HUES64 (cell line): Measurements from ENCODE around the gene CDCA8.
"Not testable (repeated sequence)": the region's sequence is repeated elsewhere in the genome, so short reads cannot be mapped to it uniquely, and the experiment has no call there.

ENCODE experiments used
- H3K27ac ChIP-seq: 2 replicates; pipeline ENCODE4 v1.7.0; 2013; ENCODE audit warnings: low read depth, low read length, inconsistent platforms
- H3K27me3 ChIP-seq: 2 replicates; pipeline ENCODE4 v1.6.1; 2013; ENCODE audit warnings: mild to moderate bottlenecking, low read length; ENCODE audit not compliant: insufficient read depth
- H3K36me3 ChIP-seq: 2 replicates; pipeline ENCODE4 v1.6.1; 2013; ENCODE audit warnings: mild to moderate bottlenecking, low read length; ENCODE audit not compliant: insufficient read depth
- H3K4me1 ChIP-seq: 2 replicates; pipeline ENCODE4 v1.6.1; 2013; ENCODE audit warnings: mild to moderate bottlenecking, low read length, moderate library complexity; ENCODE audit not compliant: insufficient read depth
- H3K4me3 ChIP-seq: 2 replicates; pipeline ENCODE4 v1.5.1; 2013; ENCODE audit warnings: mild to moderate bottlenecking, low read length, moderate library complexity
- H3K9ac ChIP-seq: 2 replicates; pipeline ENCODE4 v1.6.1; 2013; ENCODE audit warnings: mild to moderate bottlenecking, low read depth, low read length
- H3K9me3 ChIP-seq: 2 replicates; pipeline ENCODE4 v1.6.1; 2013; ENCODE audit warnings: low read depth, low read length; ENCODE audit not compliant: insufficient read depth
- WGBS: fragments of 150-250, 120-280 bp; methylation state at CpG from one replicate; pipeline ENCODE4 v1.1.7; 2013; ENCODE audit warnings: missing lambda C conversion rate; 5-methylcytosine and 5-hydroxymethylcytosine counted together

Gene CDCA8

DNA sequence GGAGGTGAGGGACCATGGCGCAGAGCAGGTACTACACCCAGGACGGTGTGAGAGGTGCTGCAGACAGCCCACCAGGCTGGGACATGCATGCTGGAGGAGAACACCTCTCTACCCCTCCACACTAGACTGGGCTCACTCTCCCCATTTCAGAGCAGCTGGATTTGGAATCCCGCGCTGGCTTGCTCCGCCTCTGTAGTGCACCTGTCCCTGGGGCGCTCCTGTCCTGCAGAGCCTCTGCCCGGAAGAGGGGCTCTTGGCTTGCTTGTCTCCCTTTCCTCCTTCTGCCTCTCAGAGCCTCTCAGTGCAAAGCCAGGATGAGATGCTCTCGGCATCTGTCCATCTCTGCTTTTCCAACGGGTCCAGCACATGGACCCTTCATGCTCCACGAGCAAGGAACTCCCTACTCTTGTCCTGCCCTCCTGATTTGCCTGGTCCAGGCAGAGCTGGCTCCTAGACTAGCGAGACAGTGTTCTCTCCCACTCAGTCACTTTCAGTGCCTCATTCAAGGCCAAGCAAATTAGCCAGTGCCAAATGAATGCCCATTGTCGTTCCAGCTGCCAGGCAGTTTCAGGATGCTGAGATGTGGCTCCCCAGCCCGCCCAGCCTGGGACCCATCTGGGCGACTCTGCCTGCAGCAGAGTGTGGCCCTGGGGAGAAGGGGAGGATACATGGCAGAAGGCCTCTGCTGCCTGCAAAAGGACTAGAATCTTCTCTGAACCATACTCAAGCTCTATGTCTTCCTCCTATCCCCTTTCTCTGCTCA, 33.7 kb downstream of the CDCA8 start:
- H3K9ac ChIP-seq: no peak overlapping the region
- no peaks in the 10 kb centered on the region for H3K9me3 ChIP-seq
- H3K4me1 ChIP-seq: peaks cover 9% of the 10 kb centered on the region
- no peak overlapping the region for H3K27ac ChIP-seq
- H3K4me3 ChIP-seq: no peak overlapping the region
- peaks cover 10% of the 10 kb centered on the region; the same call in 1 of the 2 replicates for H3K27me3 ChIP-seq
- H3K36me3 ChIP-seq: no peaks in the 10 kb centered on the region
- 87% methylated on average over 14 of the region's 14 CpGs for WGBS

- Histone ChIP-seq H3K9me3 (no peaks in the 10 kb centered on the region), H3K27ac (no peak overlapping the region), H3K36me3 (no peaks in the 10 kb centered on the region), H3K27me3 (peaks cover 10% of the 10 kb centered on the region; the same call in 1 of the 2 replicates), H3K4me3 (no peak overlapping the region), H3K9ac (no peak overlapping the region), H3K4me1 (peaks cover 9% of the 10 kb centered on the region)
- 88% methylated on average over 15 of the region's 15 CpGs for WGBS
Observed at GRCh38 chr1:37726751-37727585, 34.7 kb downstream of the CDCA8 start.

GRCh38 chr1:37728416-37728815, 36.1 kb downstream of the CDCA8 start:
- H3K27me3 ChIP-seq: peaks cover 11% of the 10 kb centered on the region; the same call in 1 of the 2 replicates
- H3K9ac ChIP-seq: no peak overlapping the region
- H3K9me3 ChIP-seq: no peaks in the 10 kb centered on the region
- 84% methylated on average over 4 of the region's 4 CpGs for WGBS
- H3K4me3 ChIP-seq: no peak overlapping the region
- H3K36me3 ChIP-seq: no peaks in the 10 kb centered on the region
- peaks cover 6% of the 10 kb centered on the region for H3K4me1 ChIP-seq
- no peak overlapping the region for H3K27ac ChIP-seq

DNA sequence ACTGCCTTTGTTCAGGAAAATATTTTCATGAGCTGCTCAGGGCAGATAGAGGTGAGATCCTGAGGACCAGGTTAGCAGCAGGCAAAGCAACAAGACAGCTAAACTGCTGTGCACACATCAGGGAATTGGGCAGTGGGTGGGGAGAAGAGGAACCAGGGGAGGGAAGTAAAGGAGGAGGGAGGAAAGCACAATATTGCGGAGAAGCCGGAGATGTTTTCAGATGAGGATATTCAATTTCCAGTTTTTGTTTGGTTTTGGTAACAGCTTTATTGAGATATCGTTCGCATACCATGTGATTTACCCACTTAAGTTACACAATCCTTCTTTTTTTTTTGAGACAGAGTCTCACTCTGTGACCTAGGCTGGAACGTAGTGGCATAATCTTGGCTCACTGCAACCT, 38.1 kb downstream of the CDCA8 start:
- Histone ChIP-seq H3K27ac (no peak overlapping the region), H3K9me3 (no peaks in the 10 kb centered on the region), H3K4me3 (no peak overlapping the region), H3K4me1 (no peaks in the 10 kb centered on the region), H3K36me3 (no peaks in the 10 kb centered on the region), H3K9ac (no peak overlapping the region), H3K27me3 (peaks cover 28% of the 10 kb centered on the region)
- 91% methylated on average over 5 of the region's 5 CpGs for WGBS

- Histone ChIP-seq H3K9ac (no peak overlapping the region), H3K27me3 (peaks cover 28% of the 10 kb centered on the region), H3K4me1 (no peaks in the 10 kb centered on the region), H3K36me3 (no peaks in the 10 kb centered on the region), H3K27ac (no peak overlapping the region), H3K4me3 (no peak overlapping the region), H3K9me3 (no peaks in the 10 kb centered on the region)
- WGBS: 90% methylated on average over 15 of the region's 15 CpGs
Observed at GRCh38 chr1:37731312-37732019, 39.1 kb downstream of the CDCA8 start.

GRCh38 chr1:37732111-37732780, 39.9 kb downstream of the CDCA8 start:
- H3K9me3 ChIP-seq: no peaks in the 10 kb centered on the region
- no peaks in the 10 kb centered on the region for H3K36me3 ChIP-seq
- no peak overlapping the region for H3K9ac ChIP-seq
- WGBS: 78% methylated on average over 12 of the region's 12 CpGs
- no peak overlapping the region for H3K27ac ChIP-seq
- peaks cover 32% of the 10 kb centered on the region for H3K27me3 ChIP-seq
- H3K4me1 ChIP-seq: no peaks in the 10 kb centered on the region
- H3K4me3 ChIP-seq: no peak overlapping the region

GRCh38 chr1:37734629-37735591, 42.6 kb downstream of the CDCA8 start:
- H3K36me3 ChIP-seq: no peaks in the 10 kb centered on the region
- H3K4me1 ChIP-seq: no peaks in the 10 kb centered on the region
- 10% methylated on average over 32 of the region's 32 CpGs for WGBS
- H3K27me3 ChIP-seq: peaks cover 27% of the 10 kb centered on the region
- H3K27ac ChIP-seq: no peak overlapping the region
- H3K4me3 ChIP-seq: peak overlapping the region; percentile 82
- no peak overlapping the region; the same call in 1 of the 2 replicates for H3K9ac ChIP-seq
- H3K9me3 ChIP-seq: no peaks in the 10 kb centered on the region

GRCh38 chr1:37737975-37738374, 45.7 kb downstream of the CDCA8 start:
- peaks cover 41% of the 10 kb centered on the region for H3K27me3 ChIP-seq
- 88% methylated on average over 7 of the region's 7 CpGs for WGBS

GRCh38 chr1:37738619-37739018, 46.3 kb downstream of the CDCA8 start:
- H3K27me3 ChIP-seq: peaks cover 41% of the 10 kb centered on the region
- H3K27ac ChIP-seq, H3K36me3 ChIP-seq, H3K9ac ChIP-seq, H3K4me3 ChIP-seq, H3K9me3 ChIP-seq, H3K4me1 ChIP-seq: not testable (repeated sequence)
- WGBS: 90% methylated on average over 4 of the region's 4 CpGs

More at GRCh38 chr1:37737975-37738374, 45.7 kb downstream of the CDCA8 start:
- H3K9ac ChIP-seq, H3K9me3 ChIP-seq, H3K4me3 ChIP-seq, H3K36me3 ChIP-seq, H3K27ac ChIP-seq, H3K4me1 ChIP-seq: not testable (repeated sequence)

GRCh38 chr1:37739222-37739621, 46.9 kb downstream of the CDCA8 start:
- whole genome bisulfite sequencing: 86% methylated on average over 2 of the region's 2 CpGs
- H3K4me3 ChIP-seq: no peak overlapping the region
- peaks cover 40% of the 10 kb centered on the region for H3K27me3 ChIP-seq
- no peaks in the 10 kb centered on the region for H3K36me3 ChIP-seq
- H3K9me3 ChIP-seq: no peaks in the 10 kb centered on the region
- H3K9ac ChIP-seq: no peak overlapping the region
- no peak overlapping the region for H3K27ac ChIP-seq
- peaks cover 3% of the 10 kb centered on the region; the same call in 1 of the 2 replicates for H3K4me1 ChIP-seq
